Suprapubic skin (tissue), 4 donors: ENCODE measurements around the gene TRPV3. TPM values are rescaled to one million over a fixed set of nuclear protein-coding genes. Genes with fewer than 3 reads are reported as not detected.
"Not testable (repeated sequence)": the region's sequence is repeated elsewhere in the genome, so short reads cannot be mapped to it uniquely, and the experiment has no call there.

Experiments used
- DNase-seq, 2 donors: peaks; one replicate each; pipeline ENCODE4 v3.0.0-alpha.2; 2019; ENCODE audit warnings: low spot score in 2 of 2
- H3K27ac ChIP-seq: fragments of 200-600 bp; sonication (generic); one replicate; pipeline ENCODE4 v1.5.1; 2019
- H3K27me3 ChIP-seq: fragments of 200-600 bp; sonication (generic); one replicate; pipeline ENCODE4 v1.5.1; 2019
- H3K36me3 ChIP-seq: fragments of 200-600 bp; sonication (generic); one replicate; pipeline ENCODE4 v1.5.1; 2019
- H3K4me1 ChIP-seq: fragments of 200-600 bp; sonication (generic); one replicate; pipeline ENCODE4 v1.5.1; 2019
- H3K4me3 ChIP-seq: fragments of 200-600 bp; sonication (generic); one replicate; pipeline ENCODE4 v1.5.1; 2019; ENCODE audit warnings: mild to moderate bottlenecking
- H3K9me3 ChIP-seq: fragments of 200-600 bp; sonication (generic); one replicate; pipeline ENCODE4 v1.5.1; 2019
- EP300 ChIP-seq: sonication (generic); formaldehyde crosslinking; IDR thresholded peaks from one replicate; pipeline ENCODE4 v1.6.1; 2017; ENCODE audit warnings: antibody characterized with exemption
- POLR2A ChIP-seq, 2 donors: fragments of 450-650 bp; IDR thresholded peaks; one replicate each; pipeline ENCODE4 v1.6.1; 2017; ENCODE audit warnings: antibody characterized with exemption in 2 of 2, mild to moderate bottlenecking in 2 of 2, moderate library complexity in 2 of 2
- POLR2AphosphoS5 ChIP-seq, 3 donors: sonication (generic); formaldehyde crosslinking; IDR thresholded peaks; one replicate each; pipeline ENCODE4 v1.6.1; 2017; ENCODE audit warnings: antibody characterized with exemption in 3 of 3
- WGBS: methylation state at CpG from one replicate; pipeline ENCODE4 v1.1.5; 2018; 5-methylcytosine and 5-hydroxymethylcytosine counted together
- total RNA-seq, 4 donors: library from RNA; depleted of rRNA; stranded (reverse); fragments of >200 nt; gene quantifications; one replicate each; pipeline ENCODE4 v1.1.0, GENCODE V29; 2016
- TF ChIP-seq, protein P1 (sequence below), 2 donors: fragments of 200-600 bp in 1 of 2; fragments of 450-650 bp in 1 of 2; sonication (generic) in 1 of 2; IDR thresholded peaks; one replicate each; pipeline ENCODE4 v1.5.1; 2016 to 2019; ENCODE audit warnings: antibody characterized with exemption in 2 of 2, mild to moderate bottlenecking in 1 of 2, moderate library complexity in 1 of 2

The TRPV3 gene
- total RNA-seq, 4 donors from 2014 or later = 25.6 to 45.4 (median 34.4) TPM

DNA sequence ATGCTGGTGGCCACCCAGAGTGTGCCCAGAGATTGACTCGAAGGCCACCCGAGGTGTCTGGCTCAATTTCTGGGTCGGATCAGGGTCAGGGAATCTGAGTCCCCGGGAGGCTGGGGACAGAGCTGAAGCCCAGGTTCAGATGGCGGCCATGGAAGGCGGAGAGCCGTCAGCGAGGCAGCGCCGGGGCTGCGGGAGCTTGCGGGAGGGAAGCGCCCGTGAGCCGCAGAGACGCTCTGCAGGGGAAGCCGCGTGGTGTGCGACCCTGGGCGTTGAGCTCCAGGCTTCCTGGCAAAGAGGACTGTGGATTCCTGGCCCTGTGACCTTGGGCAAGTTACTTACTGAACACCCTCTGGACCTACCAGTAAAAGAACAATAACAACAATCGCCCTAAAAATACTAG, 85.5 kb downstream of the TRPV3 start:
- no peak overlapping the region for H3K4me3 ChIP-seq
- H3K9me3 ChIP-seq = no peaks in the 10 kb centered on the region
- no peak overlapping the region for H3K27ac ChIP-seq
- no peak for DNase-seq
- no peak for TF ChIP-seq POLR2AphosphoS5 (IDR thresholded peaks at IDR 0.05)
- TF ChIP-seq, protein P1, sequence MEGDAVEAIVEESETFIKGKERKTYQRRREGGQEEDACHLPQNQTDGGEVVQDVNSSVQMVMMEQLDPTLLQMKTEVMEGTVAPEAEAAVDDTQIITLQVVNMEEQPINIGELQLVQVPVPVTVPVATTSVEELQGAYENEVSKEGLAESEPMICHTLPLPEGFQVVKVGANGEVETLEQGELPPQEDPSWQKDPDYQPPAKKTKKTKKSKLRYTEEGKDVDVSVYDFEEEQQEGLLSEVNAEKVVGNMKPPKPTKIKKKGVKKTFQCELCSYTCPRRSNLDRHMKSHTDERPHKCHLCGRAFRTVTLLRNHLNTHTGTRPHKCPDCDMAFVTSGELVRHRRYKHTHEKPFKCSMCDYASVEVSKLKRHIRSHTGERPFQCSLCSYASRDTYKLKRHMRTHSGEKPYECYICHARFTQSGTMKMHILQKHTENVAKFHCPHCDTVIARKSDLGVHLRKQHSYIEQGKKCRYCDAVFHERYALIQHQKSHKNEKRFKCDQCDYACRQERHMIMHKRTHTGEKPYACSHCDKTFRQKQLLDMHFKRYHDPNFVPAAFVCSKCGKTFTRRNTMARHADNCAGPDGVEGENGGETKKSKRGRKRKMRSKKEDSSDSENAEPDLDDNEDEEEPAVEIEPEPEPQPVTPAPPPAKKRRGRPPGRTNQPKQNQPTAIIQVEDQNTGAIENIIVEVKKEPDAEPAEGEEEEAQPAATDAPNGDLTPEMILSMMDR (IDR thresholded peaks at IDR 0.05) = no peak
- no peak for TF ChIP-seq POLR2A (IDR thresholded peaks at IDR 0.05)
- TF ChIP-seq EP300 = no peak
- WGBS = 96% methylated on average over 21 of the region's 21 CpGs
- H3K36me3 ChIP-seq = no peaks in the 10 kb centered on the region
- peaks cover 15% of the 10 kb centered on the region for H3K4me1 ChIP-seq
- no peaks in the 10 kb centered on the region for H3K27me3 ChIP-seq

DNA sequence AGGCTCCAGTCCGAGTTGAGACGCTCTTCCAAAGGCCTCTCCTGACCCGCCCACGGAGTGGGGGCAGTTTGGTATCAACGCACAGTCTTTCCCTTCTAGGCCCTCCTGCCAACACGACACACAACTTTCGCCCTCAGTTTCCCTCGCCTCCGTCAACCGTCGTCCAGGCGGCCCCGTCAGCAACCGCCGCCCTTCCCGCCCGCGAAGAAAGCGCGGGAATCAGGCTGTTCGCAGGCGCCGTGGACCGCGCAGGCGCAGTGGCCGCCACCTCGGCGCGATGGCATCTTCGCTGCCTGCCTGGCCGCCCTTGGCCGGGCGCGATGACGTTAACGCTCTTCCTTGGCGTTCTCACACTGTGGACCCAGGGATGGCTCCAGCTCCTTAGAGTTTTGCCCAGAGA, 86.0 kb downstream of the TRPV3 start, which contains the start of gene SPATA22:
Gene SPATA22 (minus strand): TSS at position 221 of the 400 bp plus-strand sequence. CDS start 2,494 bp downstream, outside the sequence.
- no peak for DNase-seq
- no peaks in the 10 kb centered on the region for H3K36me3 ChIP-seq
- TF ChIP-seq POLR2A (IDR thresholded peaks at IDR 0.05) = no peak
- TF ChIP-seq, protein P1 (IDR thresholded peaks at IDR 0.05) = no peak
- TF ChIP-seq POLR2AphosphoS5 (IDR thresholded peaks at IDR 0.05) = no peak
- no peak for TF ChIP-seq EP300

DNA sequence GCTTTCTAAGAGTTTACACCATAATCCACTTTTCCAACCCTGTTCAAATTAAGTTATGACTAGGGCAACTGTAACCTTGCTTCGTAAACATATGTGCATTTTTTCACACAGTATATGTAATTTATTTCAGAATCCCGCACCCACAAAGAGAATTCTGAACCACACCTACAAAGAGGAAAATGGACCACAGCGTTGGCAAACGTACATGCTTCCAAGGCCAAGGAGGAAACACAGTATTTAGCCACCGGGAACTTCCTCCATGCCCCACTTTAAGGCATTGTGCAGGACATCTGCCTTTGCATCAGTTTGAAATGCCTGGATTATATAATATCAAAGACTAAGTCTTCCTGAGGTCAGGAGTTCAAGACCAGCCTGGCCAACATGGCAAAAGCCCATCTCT, 88.1 kb downstream of the TRPV3 start:
- Histone ChIP-seq H3K36me3 (no peaks in the 10 kb centered on the region), H3K4me1 (peaks cover 3% of the 10 kb centered on the region), H3K27me3 (no peaks in the 10 kb centered on the region), H3K4me3 (no peak overlapping the region), H3K9me3 (no peaks in the 10 kb centered on the region), H3K27ac (no peak overlapping the region)
- TF ChIP-seq POLR2A (IDR thresholded peaks at IDR 0.05) (no peak), POLR2AphosphoS5 (IDR thresholded peaks at IDR 0.05) (no peak), EP300 (no peak)
- TF ChIP-seq, protein P1 (IDR thresholded peaks at IDR 0.05) = no peak
- DNase-seq = no peak
- 69% methylated on average over 5 of the region's 5 CpGs for WGBS

More for the DNA sequence above, 86.0 kb downstream of the TRPV3 start, which contains the start of gene SPATA22:
- H3K27me3 ChIP-seq = no peaks in the 10 kb centered on the region
- H3K27ac ChIP-seq = no peak within 1 kb of the TSS
- WGBS = 97% methylated on average over 38 of the region's 38 CpGs
- no peaks in the 10 kb centered on the region for H3K9me3 ChIP-seq
- H3K4me3 ChIP-seq = no peak within 1 kb of the TSS
- peaks cover 15% of the 10 kb centered on the region for H3K4me1 ChIP-seq

DNA sequence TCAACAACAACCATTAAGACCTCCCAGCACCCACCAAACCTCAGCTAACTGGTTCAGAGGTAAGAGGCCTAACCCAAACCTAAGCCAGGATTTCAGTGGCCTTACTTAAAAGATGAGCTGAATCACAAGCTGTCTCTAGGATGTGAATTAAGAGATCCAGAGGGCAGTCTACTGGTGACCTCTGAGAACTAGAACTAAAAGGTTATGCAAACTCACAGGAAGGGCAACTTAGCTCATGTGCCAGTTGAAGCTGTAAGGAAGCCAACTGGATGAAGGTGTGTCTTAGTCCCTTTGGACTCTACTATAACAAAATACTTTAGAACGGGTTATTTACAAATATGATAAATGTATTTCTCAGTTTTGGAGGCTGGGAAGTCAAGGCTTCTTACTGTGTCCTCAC, 91.3 kb downstream of the TRPV3 start:
- 69% methylated on average over 1 of the region's 1 CpG for WGBS
- not testable (repeated sequence) for H3K36me3 ChIP-seq, DNase-seq, H3K27me3 ChIP-seq, H3K4me1 ChIP-seq, H3K9me3 ChIP-seq, H3K4me3 ChIP-seq, H3K27ac ChIP-seq

Other genes starting within 250 kb of the TRPV3 start
- 1 to 10 TPM in 1 of 4 donors, not detected in 3; 1.4 TPM for gene OR3A2, start 171.5 kb downstream of the TRPV3 start, total RNA-seq
- gene OR1E1, start 159.4 kb downstream of the TRPV3 start, total RNA-seq = not detected
- not detected for gene OR3A3, start 146.4 kb downstream of the TRPV3 start, total RNA-seq
- 1 to 10 TPM in 1 of 4 donors, not detected in 3; 2.1 TPM for gene OR1E2, start 124.0 kb downstream of the TRPV3 start, total RNA-seq
- gene SPATA22, start 86.0 kb downstream of the TRPV3 start, total RNA-seq = not detected
- gene ASPA, start 81.8 kb downstream of the TRPV3 start, total RNA-seq = 1 to 10 TPM in 3 of 4 donors, under 1 TPM in 1; 0.98 to 5.4 (median 1.8) TPM
- 10 to 100 TPM in 2 of 4 donors, 1 to 10 TPM in 2; 3.2 to 15.8 (median 7.1) TPM for gene TRPV1, start 51.6 kb upstream of the TRPV3 start, total RNA-seq
- gene SHPK, start 78.4 kb upstream of the TRPV3 start, total RNA-seq = 10 to 100 TPM; 19.0 to 21.9 (median 20.4) TPM
- 10 to 100 TPM; 19.9 to 34.6 (median 26.1) TPM for gene CTNS, start 78.9 kb upstream of the TRPV3 start, total RNA-seq
- gene TAX1BP3, start 110.8 kb upstream of the TRPV3 start, total RNA-seq = 100 to 1,000 TPM; 103 to 245 (median 202) TPM
- 10 to 100 TPM in 3 of 4 donors, 1 to 10 TPM in 1; 3.3 to 17.6 (median 10.4) TPM for gene EMC6, start 111.0 kb upstream of the TRPV3 start, total RNA-seq
- gene P2RX5, start 138.3 kb upstream of the TRPV3 start, total RNA-seq = under 1 TPM in 2 of 4 donors, not detected in 2; 0.49 to 0.56 TPM
- 1 to 10 TPM in 3 of 4 donors, under 1 TPM in 1; 0.40 to 2.1 (median 1.8) TPM for gene HASPIN, start 166.1 kb upstream of the TRPV3 start, total RNA-seq
- gene ITGAE, start 243.4 kb upstream of the TRPV3 start, total RNA-seq = 10 to 100 TPM; 14.0 to 20.7 (median 14.4) TPM